Ramos (cell line): ENCODE data around the gene HCFC2.

Experiments used
- in situ Hi-C: fragments of 300-500 bp; cut with MboI; formaldehyde crosslinking; loops from one replicate; pipeline ENCODE4 v1.14.3; 2022; ENCODE audit warnings: low sequenced_read_pairs; ENCODE audit not compliant: unreplicated experiment

The HCFC2 gene

DNA sequence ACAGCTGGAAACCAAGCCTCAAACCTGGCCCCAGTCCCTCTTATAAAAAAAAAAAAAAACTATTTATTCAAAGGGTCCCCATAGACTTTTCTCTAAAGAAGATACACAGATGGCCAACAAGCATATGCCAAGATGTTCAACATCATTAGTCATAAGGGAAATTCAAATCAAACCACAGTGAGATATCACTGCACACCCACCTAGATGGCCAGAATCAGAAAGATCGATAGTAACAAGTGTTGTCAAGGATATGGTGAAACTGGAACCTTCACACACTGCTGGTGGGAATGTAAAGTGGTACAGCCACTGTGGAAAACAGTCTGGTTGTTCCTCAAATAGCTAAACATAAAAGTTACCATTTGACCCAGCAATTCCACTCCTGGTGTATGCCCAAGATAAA, 79.6 kb downstream of the HCFC2 start:
- in situ Hi-C loops = no loop called here

GRCh38 chr12:104147346-104147745, 83.0 kb downstream of the HCFC2 start:
- in situ Hi-C loops = no loop called here

- in situ Hi-C loops = no loop called here
Measured at GRCh38 chr12:104150416-104150815, 86.1 kb downstream of the HCFC2 start.

DNA sequence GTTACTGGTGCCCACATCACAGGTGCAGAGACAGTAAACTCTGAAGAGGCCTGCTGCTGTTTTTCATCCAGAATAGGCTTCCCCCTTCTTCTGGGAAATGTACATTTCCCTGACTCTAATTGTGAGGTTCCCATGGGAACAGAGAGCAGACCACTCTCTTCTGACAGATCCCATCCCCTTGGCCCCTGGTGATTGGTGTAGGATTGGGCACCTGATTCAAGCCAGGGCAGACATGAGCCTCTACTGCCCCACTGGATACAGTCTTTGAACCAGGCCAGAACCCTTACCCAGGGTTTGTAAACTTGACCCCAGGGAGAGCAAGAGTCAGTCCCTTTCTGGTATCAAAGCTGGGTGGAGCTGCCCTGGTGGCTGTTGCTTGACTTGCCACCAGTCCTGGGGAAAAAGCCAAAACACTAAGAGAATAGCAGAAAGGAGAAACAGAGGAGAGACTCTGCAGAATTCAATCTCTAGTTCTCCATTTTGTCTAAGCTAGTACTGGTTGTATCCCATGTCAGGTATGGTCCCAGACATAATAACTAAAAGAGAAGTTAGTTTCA, 88.4 kb downstream of the HCFC2 start:
- in situ Hi-C loops = no loop called here

GRCh38 chr12:104154286-104154685, 90.0 kb downstream of the HCFC2 start:
- in situ Hi-C loops = no loop called here

DNA sequence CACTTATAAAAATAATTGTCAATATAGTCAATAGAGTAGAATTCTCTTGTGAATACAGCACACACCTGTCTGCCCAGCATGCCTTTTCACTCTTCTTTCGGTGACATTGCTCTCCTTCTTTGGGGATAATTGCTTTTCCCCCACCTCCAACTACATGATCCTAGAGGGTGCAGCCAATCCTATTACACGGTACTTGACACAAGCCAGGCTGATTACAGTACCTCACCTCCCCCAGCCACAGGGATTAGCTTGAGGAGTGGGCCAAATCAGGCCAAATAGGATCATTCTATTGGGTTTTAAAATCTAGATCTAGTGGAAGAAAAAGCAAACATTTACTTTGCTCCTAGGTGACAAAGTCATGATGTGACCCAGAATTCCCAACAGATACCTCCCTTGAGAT, 90.5 kb downstream of the HCFC2 start:
- in situ Hi-C loops = no loop called here
